Right lobe of liver (tissue), 6 donors: ENCODE results near the gene USP53. TPM values are rescaled to one million over a fixed set of nuclear protein-coding genes. Genes with fewer than 3 reads are reported as not detected.
"Not testable (repeated sequence)": the region's sequence is repeated elsewhere in the genome, so short reads cannot be mapped to it uniquely, and the experiment has no call there.

ENCODE experiments used
- ATAC-seq, 4 donors: fragments of 200-7000 bp; cut with Tn5 transposase; one replicate each; pipeline ENCODE4 v1.9.1; 2020; ENCODE audit warnings: mild to moderate bottlenecking in 4 of 4, moderate library complexity in 4 of 4
- DNase-seq, 3 donors: peaks; one replicate each; pipeline ENCODE4 v3.0.0-alpha.2; 2020
- H3K27ac ChIP-seq, 3 donors: fragments of 200-600 bp; one replicate each; pipeline ENCODE4 v1.8.0; 2022
- H3K27me3 ChIP-seq, 2 donors: fragments of 200-600 bp; one replicate each; pipeline ENCODE4 v1.8.0; 2022
- H3K36me3 ChIP-seq, 4 donors: fragments of 200-600 bp; sonication (generic) in 1 of 4; one replicate each; pipeline versions ENCODE4 v1.5.1 to v1.8.0; 2017 to 2022; ENCODE audit warnings: control low read depth in 1 of 4
- H3K4me1 ChIP-seq, 4 donors: fragments of 200-600 bp; sonication (generic) in 1 of 4; one replicate each; pipeline versions ENCODE4 v1.5.1 to v1.8.0; 2017 to 2022; ENCODE audit warnings: control low read depth in 1 of 4
- H3K4me3 ChIP-seq, 3 donors: fragments of 200-600 bp; one replicate each; pipeline ENCODE4 v1.8.0; 2022
- H3K9me3 ChIP-seq, 4 donors: fragments of 200-600 bp; sonication (generic) in 1 of 4; one replicate each; pipeline versions ENCODE4 v1.5.1 to v1.8.0; 2017 to 2022; ENCODE audit warnings: control low read depth in 1 of 4
- CTCF ChIP-seq, 4 donors: fragments of 200-600 bp in 3 of 4; fragments of 450-650 bp in 1 of 4; IDR thresholded peaks; one replicate each; pipeline versions ENCODE4 v1.5.1 to v1.8.0; 2016 to 2022; ENCODE audit warnings: antibody characterized with exemption in 4 of 4, mild to moderate bottlenecking in 2 of 4
- POLR2A ChIP-seq: fragments of 450-650 bp; IDR thresholded peaks from one replicate; pipeline ENCODE4 v1.6.1; 2017; ENCODE audit warnings: antibody characterized with exemption, mild to moderate bottlenecking
- WGBS: methylation state at CpG from one replicate; pipeline ENCODE4 v1.1.6; 2018; ENCODE audit warnings: low coverage, low lambda C conversion rate; ENCODE audit not compliant: insufficient coverage; ENCODE audit errors: missing lambda C conversion rate; 5-methylcytosine and 5-hydroxymethylcytosine counted together
- intact Hi-C, 2 donors: fragments of 100-400 bp; cut with DNase I; formaldehyde crosslinking; loops; one replicate each; pipeline versions ENCODE4 v1.11.2 to v1.14.1; 2022
- total RNA-seq, 6 experiments: library from RNA; depleted of rRNA in 2 of 6; stranded (reverse); fragments of >200 nt in 2 of 6; fragmentation: NEBNext Ultra II Directional in 3 of 6; extraction: Animal tissue kit (Norgen Biotek cat#: 25700) in 3 of 6; gene quantifications; one replicate each; pipeline versions ENCODE4 v1.1.0 to v1.2.4, GENCODE V29; 2016 to 2023
- donor health status: DM: no; HTN: yes; CAD: no.
- donor health status: DM: no; HTN: no; CAD: no.
- donor health status: DM: no; HTN: no; CAD: no.
- donor health status: DM: no; HTN: yes; CAD: no.
- donor health status: DM: no; HTN: yes; CAD: no.

Gene USP53
- total RNA-seq, 6 experiments from 2014 or later, result 6.4 to 12.5 (median 8.9) TPM

- no peak for DNase-seq
- intact Hi-C loops, result no loop called here
- peak in 1 of 4 donors; percentile 32 for ATAC-seq
- H3K4me1 ChIP-seq, result no peaks in the 10 kb centered on the region
- H3K27me3 ChIP-seq, result no peaks in the 10 kb centered on the region
- no peak overlapping the region for H3K4me3 ChIP-seq
- peaks cover 0 to 15% (median 6%) of the 10 kb centered on the region in 4 donors for H3K36me3 ChIP-seq
- no peak overlapping the region for H3K27ac ChIP-seq
- TF ChIP-seq CTCF (IDR thresholded peaks at IDR 0.05) (no peak), POLR2A (no peak)
- no peaks in the 10 kb centered on the region for H3K9me3 ChIP-seq
Observed at GRCh38 chr4:119244832-119245231, 32.3 kb downstream of the USP53 start.

GRCh38 chr4:119246177-119246733 lies 33.7 kb downstream of the USP53 start:
- Histone ChIP-seq H3K27me3 (no peaks in the 10 kb centered on the region), H3K27ac (no peak overlapping the region), H3K4me3 (no peak overlapping the region), H3K4me1 (no peaks in the 10 kb centered on the region), H3K9me3 (no peaks in the 10 kb centered on the region), H3K36me3 (peaks cover 0 to 15% (median 7%) of the 10 kb centered on the region in 4 donors)
- no peak for ATAC-seq
- TF ChIP-seq POLR2A (no peak), CTCF (IDR thresholded peaks at IDR 0.05) (no peak)
- no peak for DNase-seq
- WGBS, result 93% methylated on average over 3 of the region's 5 CpGs
- intact Hi-C loops, result no loop called here

- H3K4me1 ChIP-seq, H3K27ac ChIP-seq, intact Hi-C loops, DNase-seq, H3K27me3 ChIP-seq, ATAC-seq, H3K4me3 ChIP-seq, H3K9me3 ChIP-seq: not testable (repeated sequence)
- peaks cover 0 to 11% (median 11%) of the 10 kb centered on the region in 4 donors for H3K36me3 ChIP-seq
- WGBS, result 86% methylated on average over 2 of the region's 2 CpGs
Observed at GRCh38 chr4:119251037-119251436, 38.5 kb downstream of the USP53 start.

GRCh38 chr4:119255223-119255622 lies 42.7 kb downstream of the USP53 start:
- H3K27me3 ChIP-seq, H3K27ac ChIP-seq, intact Hi-C loops, DNase-seq, H3K9me3 ChIP-seq, H3K4me1 ChIP-seq, ATAC-seq, H3K4me3 ChIP-seq: not testable (repeated sequence)
- no CpG with 5 or more reads among the region's 10 CpGs for WGBS
- H3K36me3 ChIP-seq, result peaks cover 0 to 13% (median 6%) of the 10 kb centered on the region in 4 donors

GRCh38 chr4:119260528-119260927 lies 48.0 kb downstream of the USP53 start:
- TF ChIP-seq CTCF (IDR thresholded peaks at IDR 0.05) (no peak), POLR2A (no peak)
- no peaks in the 10 kb centered on the region for H3K27me3 ChIP-seq
- intact Hi-C loops, result no loop called here
- no peak overlapping the region for H3K4me3 ChIP-seq
- no peaks in the 10 kb centered on the region for H3K9me3 ChIP-seq
- no peak overlapping the region for H3K27ac ChIP-seq
- DNase-seq (no peak), ATAC-seq (no peak)
- H3K36me3 ChIP-seq, result peaks cover 0 to 17% (median 8%) of the 10 kb centered on the region in 4 donors
- 99% methylated on average over 6 of the region's 6 CpGs for WGBS
- H3K4me1 ChIP-seq, result no peaks in the 10 kb centered on the region

GRCh38 chr4:119261986-119262385 lies 49.5 kb downstream of the USP53 start:
- Histone ChIP-seq H3K27ac (no peak overlapping the region), H3K4me1 (no peaks in the 10 kb centered on the region), H3K27me3 (no peaks in the 10 kb centered on the region), H3K36me3 (peaks cover 0 to 12% (median 3%) of the 10 kb centered on the region in 4 donors), H3K4me3 (no peak overlapping the region), H3K9me3 (no peaks in the 10 kb centered on the region)
- TF ChIP-seq POLR2A (no peak), CTCF (IDR thresholded peaks at IDR 0.05) (no peak)
- DNase-seq, result no peak
- no peak for ATAC-seq
- intact Hi-C loops, result no loop called here
- 95% methylated on average over 1 of the region's 1 CpG for WGBS
